Measurements from ENCODE around the gene CPA3. TPM values are rescaled to one million over a fixed set of nuclear protein-coding genes. Genes with fewer than 3 reads are reported as not detected.

CPA3 gene
- total and polyA plus RNA-seq, 2 of the 13 experiments (the other 11 are each of a cell fraction or from before 2014, with no cell fraction given), result not detected

DNA sequence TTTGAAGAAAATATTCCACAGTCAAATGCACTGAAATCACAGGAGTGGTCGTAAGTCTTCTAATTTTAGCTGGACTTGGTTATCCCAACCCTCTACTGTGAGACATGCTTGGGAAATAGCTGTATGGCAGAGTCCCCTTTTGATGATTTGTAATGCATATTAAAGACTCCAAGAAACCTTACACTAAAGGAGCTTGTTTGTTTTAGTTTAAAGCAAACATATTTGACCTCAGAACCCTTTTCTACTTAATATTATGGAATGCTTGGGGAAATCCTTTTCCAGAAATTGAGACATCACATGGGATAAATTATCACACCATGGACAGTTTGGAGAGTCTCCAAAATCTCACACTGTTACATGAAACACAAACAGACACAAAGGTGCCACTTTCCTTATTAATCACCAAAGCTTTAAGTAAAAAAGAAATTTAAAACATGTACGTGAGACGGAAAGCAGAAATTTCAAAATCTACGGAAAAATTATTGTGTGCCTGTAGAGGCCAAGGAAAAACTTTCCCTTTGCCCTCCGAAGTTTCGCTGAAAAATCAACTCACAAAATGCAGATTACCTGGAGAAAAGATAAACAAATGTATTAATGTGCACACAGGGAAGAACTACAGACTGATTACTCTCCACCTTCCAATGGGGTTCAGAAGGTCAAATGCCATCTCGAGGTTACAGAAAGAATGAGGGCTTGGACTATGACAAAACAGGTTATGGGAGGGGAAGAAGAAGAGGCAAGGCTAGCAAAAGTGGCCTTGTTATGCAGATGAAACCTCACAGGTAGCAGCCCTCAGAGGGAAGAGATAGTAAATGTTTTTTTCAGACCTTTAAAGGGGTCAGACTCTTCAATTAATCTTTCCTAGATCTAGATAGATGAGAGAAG is 44.5 kb upstream of the CPA3 start:
- in situ Hi-C loops (cut with HindIII; ENCODE audit: extremely low pct_ligation_motif_present, low pct_unique_long_range_greater_than_20kb) (no loop called here), intact Hi-C loops (cut with micrococcal nuclease; ENCODE audit: unreplicated experiment) (no loop called here)
- ATAC-seq (no peak), FAIRE-seq (no peak), DNase-seq (ENCODE audit: low spot score) (no peak)
- POLR2A ChIA-PET, result no interaction called here
- Histone ChIP-seq H3K4me2 (ENCODE audit: low read depth, low read length) (no peak overlapping the region), H2AFZ (ENCODE audit: low read length) (no peak overlapping the region), H3K36me3 (replicated peaks in 1 of 2; ENCODE audit: control insufficient read depth in 1 of 2, insufficient read depth in 2 of 2, low read length in 2 of 2) (no peaks in the 10 kb centered on the region), H3K9ac (ENCODE audit: insufficient read depth, low read depth, low read length) (no peak overlapping the region), H3K9me3 (ENCODE audit: low read length) (no peaks in the 10 kb centered on the region), H3K4me3 (replicated peaks in 1 of 3; ENCODE audit: insufficient read depth in 1 of 3, low read depth in 2 of 3, low read length in 3 of 3) (no peak overlapping the region), H3K27me3 (ENCODE audit: control insufficient read depth in 1 of 2, insufficient read depth in 2 of 2, low read length in 2 of 2) (no peaks in the 10 kb centered on the region), H3K27ac (ENCODE audit: extremely low read length, insufficient read depth, low read length) (no peak overlapping the region), H3K4me1 (ENCODE audit: insufficient read depth, low read length) (peaks cover 8% of the 10 kb centered on the region), H3K79me2 (ENCODE audit: insufficient read depth, low read length) (no peaks in the 10 kb centered on the region), H4K20me1 (ENCODE audit: insufficient read depth, low read length) (no peaks in the 10 kb centered on the region)
- CTCF ChIA-PET (ENCODE audit: low intra/inter-chr PET ratio, low total read pairs), result no interaction called here
- TF ChIP-seq RARA (CRISPR knock-in tag; IDR thresholded peaks at IDR 0.05) (peak; percentile 47; the same call in 1 of the 2 replicates), ZNF569 (CRISPR knock-in tag; IDR thresholded peaks at IDR 0.05; ENCODE audit: borderline replicate concordance) (no peak)
- 41% methylated on average over 7 of the region's 7 CpGs for WGBS (ENCODE audit: low lambda C conversion rate)
- BruUV-seq (replicated peaks), result no TSS peak

DNA sequence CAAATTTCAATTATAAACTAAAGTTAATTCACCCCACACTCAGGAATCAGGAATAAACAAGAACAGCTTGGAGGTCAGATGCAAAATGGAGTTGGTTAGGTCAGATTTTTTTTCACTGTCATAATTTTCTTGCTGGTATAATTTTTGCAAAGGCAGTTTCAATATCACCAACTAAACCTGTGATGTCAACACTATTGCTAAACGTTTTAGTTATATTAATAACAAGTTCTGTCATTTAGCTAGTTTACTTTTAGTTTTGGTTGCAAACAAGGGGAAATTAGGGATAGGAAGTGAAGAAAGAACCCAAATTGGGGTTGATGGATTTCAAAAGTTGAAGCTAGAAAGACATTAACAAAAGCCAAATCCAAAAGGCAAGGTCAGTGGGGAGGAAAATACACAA is 42.1 kb upstream of the CPA3 start:
- in situ Hi-C loops (cut with HindIII; ENCODE audit: extremely low pct_ligation_motif_present, low pct_unique_long_range_greater_than_20kb), result no loop called here
- ChIA-PET CTCF (ENCODE audit: low intra/inter-chr PET ratio, low total read pairs) (no interaction called here), POLR2A (no interaction called here)
- no peaks in the 10 kb centered on the region for H3K79me2 ChIP-seq (ENCODE audit: insufficient read depth, low read length)
- intact Hi-C loops (cut with micrococcal nuclease; ENCODE audit: unreplicated experiment), result no loop called here
- TF ChIP-seq ZNF251 (CRISPR knock-in tag; IDR thresholded peaks at IDR 0.05) (no peak), ZNF501 (CRISPR knock-in tag; IDR thresholded peaks at IDR 0.05) (no peak), MEIS1 (CRISPR knock-in tag; IDR thresholded peaks at IDR 0.05; ENCODE audit: borderline replicate concordance) (no peak), JUNB (CRISPR knock-in tag; IDR thresholded peaks at IDR 0.05; ENCODE audit: borderline replicate concordance) (no peak), MXI1 (IDR thresholded peaks at IDR 0.05; ENCODE audit: borderline replicate concordance, low read depth, low read length) (no peak)
- ATAC-seq, result no peak
- no peak for DNase-seq (ENCODE audit: low spot score)
- FAIRE-seq, result no peak
- H3K36me3 ChIP-seq (replicated peaks in 1 of 2; ENCODE audit: control insufficient read depth in 1 of 2, insufficient read depth in 2 of 2, low read length in 2 of 2), result no peaks in the 10 kb centered on the region
- WGBS (ENCODE audit: low lambda C conversion rate), result 0% methylated on average over 1 of the region's 1 CpG
- peaks cover 8% of the 10 kb centered on the region for H3K4me1 ChIP-seq (ENCODE audit: insufficient read depth, low read length)
- H3K27me3 ChIP-seq (ENCODE audit: control insufficient read depth in 1 of 2, insufficient read depth in 2 of 2, low read length in 2 of 2), result no peaks in the 10 kb centered on the region
- H3K4me2 ChIP-seq (ENCODE audit: low read depth, low read length), result no peak overlapping the region
- H3K9ac ChIP-seq (ENCODE audit: insufficient read depth, low read depth, low read length), result no peak overlapping the region
- no TSS peak for BruUV-seq (replicated peaks)
- H2AFZ ChIP-seq (ENCODE audit: low read length), result no peak overlapping the region
- no peaks in the 10 kb centered on the region for H4K20me1 ChIP-seq (ENCODE audit: insufficient read depth, low read length)
- no peak overlapping the region for H3K27ac ChIP-seq (ENCODE audit: extremely low read length, insufficient read depth, low read length)
- H3K4me3 ChIP-seq (replicated peaks in 1 of 3; ENCODE audit: insufficient read depth in 1 of 3, low read depth in 2 of 3, low read length in 3 of 3), result no peak overlapping the region
- no peaks in the 10 kb centered on the region for H3K9me3 ChIP-seq (ENCODE audit: low read length)

Measured in HepG2 (cell line).